Activated naive CD4-positive, alpha-beta T cell treated with anti-CD3 and anti-CD28 coated beads, Interleukin-2, amount 10 ng/mL, durations not matched to agents 7 days and 5 days (primary cell): ENCODE results near the gene CSGALNACT2.

ENCODE experiments used
- CTCF ChIA-PET: fragments of 350-600 bp; sonication (Branson Sonifier 250); formaldehyde crosslinking; loops from one replicate; lab custom pipeline; 2021; ENCODE audit warnings: antibody characterized with exemption; lab: Charles Lee
- DNase-seq: peaks from one replicate; pipeline ENCODE4 v3.0.0-alpha.2; 2020
- H3K27ac Mint-ChIP-seq: one replicate; pipeline ENCODE4 v1.8.0; 2021; ENCODE audit warnings: mild to moderate bottlenecking, moderate library complexity, mixed read lengths
- H3K27me3 Mint-ChIP-seq: one replicate; pipeline ENCODE4 v1.8.0; 2021; ENCODE audit warnings: mild to moderate bottlenecking, mixed read lengths
- H3K36me3 Mint-ChIP-seq: one replicate; pipeline ENCODE4 v1.8.0; 2021; ENCODE audit warnings: mixed read lengths
- H3K4me1 Mint-ChIP-seq: one replicate; pipeline ENCODE4 v1.8.0; 2021; ENCODE audit warnings: mixed read lengths
- H3K4me3 Mint-ChIP-seq: one replicate; pipeline ENCODE4 v1.8.0; 2021; ENCODE audit warnings: mild to moderate bottlenecking, moderate library complexity, mixed read lengths
- H3K9me3 Mint-ChIP-seq: one replicate; pipeline ENCODE4 v1.8.0; 2021; ENCODE audit warnings: mixed read lengths

Gene CSGALNACT2

GRCh38 chr10:43116596-43116995, 21.6 kb upstream of the CSGALNACT2 start:
- H3K27me3 Mint-ChIP-seq, result peaks cover 17% of the 10 kb centered on the region
- no peak overlapping the region for H3K27ac Mint-ChIP-seq
- no peak overlapping the region for H3K4me3 Mint-ChIP-seq
- DNase-seq, result no peak
- H3K4me1 Mint-ChIP-seq, result peaks cover 29% of the 10 kb centered on the region
- CTCF ChIA-PET, result no interaction called here
- H3K36me3 Mint-ChIP-seq, result no peaks in the 10 kb centered on the region
- H3K9me3 Mint-ChIP-seq, result no peaks in the 10 kb centered on the region

GRCh38 chr10:43117031-43117776, 21.0 kb upstream of the CSGALNACT2 start:
- H3K36me3 Mint-ChIP-seq, result no peaks in the 10 kb centered on the region
- CTCF ChIA-PET, result no interaction called here
- no peak overlapping the region for H3K4me3 Mint-ChIP-seq

GRCh38 chr10:43117777-43118583, 20.3 kb upstream of the CSGALNACT2 start:
- H3K4me3 Mint-ChIP-seq, result no peak overlapping the region
- peaks cover 43% of the 10 kb centered on the region for H3K4me1 Mint-ChIP-seq
- peaks cover 13% of the 10 kb centered on the region for H3K27me3 Mint-ChIP-seq
- peak overlapping the region; percentile 9 for H3K27ac Mint-ChIP-seq
- DNase-seq, result no peak
- no peaks in the 10 kb centered on the region for H3K36me3 Mint-ChIP-seq
- H3K9me3 Mint-ChIP-seq, result no peaks in the 10 kb centered on the region
- CTCF ChIA-PET, result no interaction called here

More at GRCh38 chr10:43117031-43117776, 21.0 kb upstream of the CSGALNACT2 start:
- DNase-seq, result no peak
- peaks cover 17% of the 10 kb centered on the region for H3K27me3 Mint-ChIP-seq
- peaks cover 35% of the 10 kb centered on the region for H3K4me1 Mint-ChIP-seq
- no peaks in the 10 kb centered on the region for H3K9me3 Mint-ChIP-seq
- H3K27ac Mint-ChIP-seq, result peak overlapping the region; percentile 9

GRCh38 chr10:43118631-43119415, 19.4 kb upstream of the CSGALNACT2 start:
- peaks cover 44% of the 10 kb centered on the region for H3K4me1 Mint-ChIP-seq
- peaks cover 12% of the 10 kb centered on the region for H3K27me3 Mint-ChIP-seq
- no peak overlapping the region for H3K4me3 Mint-ChIP-seq
- CTCF ChIA-PET, result no interaction called here
- DNase-seq, result no peak
- H3K9me3 Mint-ChIP-seq, result no peaks in the 10 kb centered on the region
- H3K27ac Mint-ChIP-seq, result peak overlapping the region; percentile 72
- H3K36me3 Mint-ChIP-seq, result no peaks in the 10 kb centered on the region

- CTCF ChIA-PET, result interaction anchor here (2.3 to 3.0 kb wide), 2 partner anchors 19 to 83 kb away, joined by 8 to 32 read pairs; partner anchors contain the start of gene CSGALNACT2
- DNase-seq, result no peak
- no peak overlapping the region for H3K4me3 Mint-ChIP-seq
- H3K9me3 Mint-ChIP-seq, result no peaks in the 10 kb centered on the region
- peaks cover 11% of the 10 kb centered on the region for H3K27me3 Mint-ChIP-seq
- no peaks in the 10 kb centered on the region for H3K36me3 Mint-ChIP-seq
- peaks cover 47% of the 10 kb centered on the region for H3K4me1 Mint-ChIP-seq
- no peak overlapping the region for H3K27ac Mint-ChIP-seq
These were observed 18.7 kb upstream of the CSGALNACT2 start for GRCh38 chr10:43119416-43120115.

GRCh38 chr10:43120116-43120928, 17.9 kb upstream of the CSGALNACT2 start:
- Mint-ChIP-seq H3K4me1 (peaks cover 47% of the 10 kb centered on the region), H3K9me3 (no peaks in the 10 kb centered on the region), H3K27me3 (peaks cover 14% of the 10 kb centered on the region), H3K36me3 (no peaks in the 10 kb centered on the region), H3K27ac (peak overlapping the region; percentile 94), H3K4me3 (peak overlapping the region; percentile 17)
- no peak for DNase-seq
- CTCF ChIA-PET, result interaction anchor here (1.0 to 3.0 kb wide), 7 partner anchors 9 to 85 kb away, joined by 3 to 32 read pairs (median 5); partner anchors contain the start of gene CSGALNACT2

GRCh38 chr10:43120929-43121314, 17.3 kb upstream of the CSGALNACT2 start:
- CTCF ChIA-PET, result interaction anchor here (1.0 to 3.0 kb wide), 9 partner anchors 9 to 228 kb away, joined by 3 to 32 read pairs (median 3); partner anchors contain the start of gene CSGALNACT2
- peaks cover 14% of the 10 kb centered on the region for H3K27me3 Mint-ChIP-seq
- peak overlapping the region; percentile 94 for H3K27ac Mint-ChIP-seq
- DNase-seq, result peak; percentile 84
- peaks cover 47% of the 10 kb centered on the region for H3K4me1 Mint-ChIP-seq
- H3K4me3 Mint-ChIP-seq, result peak overlapping the region; percentile 56
- no peaks in the 10 kb centered on the region for H3K36me3 Mint-ChIP-seq
- no peaks in the 10 kb centered on the region for H3K9me3 Mint-ChIP-seq

GRCh38 chr10:43121444-43121843, 16.8 kb upstream of the CSGALNACT2 start:
- H3K4me1 Mint-ChIP-seq, result peaks cover 51% of the 10 kb centered on the region
- H3K4me3 Mint-ChIP-seq, result peak overlapping the region; percentile 56
- peaks cover 14% of the 10 kb centered on the region for H3K27me3 Mint-ChIP-seq
- H3K9me3 Mint-ChIP-seq, result no peaks in the 10 kb centered on the region
- no peak for DNase-seq
- CTCF ChIA-PET, result interaction anchor here (1.0 to 3.0 kb wide), 9 partner anchors 8 to 227 kb away, joined by 3 to 32 read pairs (median 3); partner anchors contain the start of gene CSGALNACT2
- H3K27ac Mint-ChIP-seq, result peak overlapping the region; percentile 94
- no peaks in the 10 kb centered on the region for H3K36me3 Mint-ChIP-seq

- peak overlapping the region; percentile 94 for H3K27ac Mint-ChIP-seq
- no peaks in the 10 kb centered on the region for H3K9me3 Mint-ChIP-seq
- H3K27me3 Mint-ChIP-seq, result peaks cover 10% of the 10 kb centered on the region
- peaks cover 57% of the 10 kb centered on the region for H3K4me1 Mint-ChIP-seq
- no peak for DNase-seq
- no peak overlapping the region for H3K4me3 Mint-ChIP-seq
- CTCF ChIA-PET, result interaction anchor here (1.1 to 3.0 kb wide), 3 partner anchors 17 to 227 kb away, joined by 3 to 32 read pairs (median 3); partner anchors contain the start of gene CSGALNACT2
- no peaks in the 10 kb centered on the region for H3K36me3 Mint-ChIP-seq
These were observed 16.1 kb upstream of the CSGALNACT2 start for GRCh38 chr10:43122096-43122495.

- DNase-seq, result no peak
- CTCF ChIA-PET, result interaction anchor here (0.8 to 3.0 kb wide), 2 partner anchors 16 to 81 kb away, joined by 4 to 32 read pairs; partner anchors contain the start of gene CSGALNACT2
- H3K4me1 Mint-ChIP-seq, result peaks cover 65% of the 10 kb centered on the region
- no peaks in the 10 kb centered on the region for H3K36me3 Mint-ChIP-seq
- H3K27ac Mint-ChIP-seq, result peak overlapping the region; percentile 74
- H3K4me3 Mint-ChIP-seq, result no peak overlapping the region
- H3K27me3 Mint-ChIP-seq, result peaks cover 10% of the 10 kb centered on the region
- no peaks in the 10 kb centered on the region for H3K9me3 Mint-ChIP-seq
These were observed 15.4 kb upstream of the CSGALNACT2 start for GRCh38 chr10:43122826-43123225.

- Mint-ChIP-seq H3K27ac (peak overlapping the region; percentile 76), H3K4me3 (no peak overlapping the region), H3K36me3 (no peaks in the 10 kb centered on the region), H3K4me1 (peaks cover 71% of the 10 kb centered on the region), H3K27me3 (peaks cover 10% of the 10 kb centered on the region), H3K9me3 (no peaks in the 10 kb centered on the region)
- CTCF ChIA-PET, result interaction anchor here (0.8 kb wide), 1 partner anchor 80 kb away, joined by 4 read pairs; no protein-coding TSS in a partner anchor
- DNase-seq, result peak; percentile 18
These were observed 14.7 kb upstream of the CSGALNACT2 start for GRCh38 chr10:43123361-43124093.

- H3K4me1 Mint-ChIP-seq, result peaks cover 71% of the 10 kb centered on the region
- H3K36me3 Mint-ChIP-seq, result no peaks in the 10 kb centered on the region
- CTCF ChIA-PET, result no interaction called here
- no peak overlapping the region for H3K4me3 Mint-ChIP-seq
- peak; percentile 5 for DNase-seq
- H3K27me3 Mint-ChIP-seq, result peaks cover 10% of the 10 kb centered on the region
- H3K9me3 Mint-ChIP-seq, result no peaks in the 10 kb centered on the region
- peak overlapping the region; percentile 76 for H3K27ac Mint-ChIP-seq
These were observed 14.1 kb upstream of the CSGALNACT2 start for GRCh38 chr10:43124094-43124521.
